MM.1S (cell line): ENCODE results near the gene NT5DC2.

Experiments used
- CTCF ChIP-seq: fragments of 300-600 bp; sonication (generic); IDR thresholded peaks from 2 replicates; pipeline ENCODE4 v1.5.1; 2016; ENCODE audit warnings: antibody characterized with exemption, low read length, mixed read lengths
- EZH2 ChIP-seq: fragments of 300-600 bp; sonication (generic); optimal IDR thresholded peaks from 2 replicates; pipeline ENCODE3; 2017; ENCODE audit warnings: low read depth, mild to moderate bottlenecking, antibody characterized with exemption, low read length, mixed read lengths
- EZH2phosphoT487 ChIP-seq: fragments of 300-600 bp; sonication (generic); IDR thresholded peaks from 2 replicates; pipeline ENCODE4 v1.6.1; 2018; ENCODE audit warnings: antibody characterized with exemption, low read length

DNA sequence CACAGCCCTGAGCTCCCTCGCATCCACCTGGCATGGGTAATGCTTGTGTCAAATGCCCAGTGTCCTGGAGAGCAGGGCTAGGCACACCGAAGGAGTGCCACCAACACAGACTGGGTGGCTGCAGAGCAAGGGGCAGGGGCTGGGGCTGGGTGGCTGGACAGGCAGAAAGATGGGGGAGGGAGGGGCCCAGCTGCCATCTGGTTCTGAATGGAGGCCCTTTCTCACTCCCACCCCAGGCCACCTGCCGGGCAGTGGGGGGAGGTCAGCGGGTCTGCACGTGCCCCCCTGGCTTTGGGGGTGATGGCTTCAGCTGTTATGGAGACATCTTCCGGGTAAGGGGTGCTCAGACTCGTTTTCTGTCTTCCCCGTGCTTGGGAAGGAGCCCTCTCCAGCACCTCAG is 21.6 kb downstream of the NT5DC2 start:
- TF ChIP-seq CTCF (no peak), EZH2phosphoT487 (no peak), EZH2 (no peak)
